Gastrocnemius medialis (tissue), 4 donors: ENCODE measurements around the gene PCSK4. TPM values are rescaled to one million over a fixed set of nuclear protein-coding genes. Genes with fewer than 3 reads are reported as not detected.

ENCODE experiments used
- ATAC-seq, 2 donors: fragments of 150-250 bp; one replicate each; pipeline ENCODE4 v1.9.1; 2016
- DNase-seq, 2 donors: peaks; one replicate each; pipeline ENCODE4 v3.0.0-alpha.2; 2019
- H3K27ac ChIP-seq, 4 donors: fragments of 200-600 bp; sonication (generic); 1 replicate in 1 of 4; 2 replicates in 3 of 4; pipeline ENCODE4 v1.5.1; 2016 to 2018; ENCODE audit warnings: mild to moderate bottlenecking in 2 of 4, moderate library complexity in 1 of 4
- H3K27me3 ChIP-seq, 3 donors: fragments of 200-600 bp; sonication (generic) in 2 of 3; 1 replicate in 1 of 3; 2 replicates in 2 of 3; pipeline versions ENCODE4 v1.5.1 to v1.6.0; 2016 to 2019; ENCODE audit warnings: mild to moderate bottlenecking in 1 of 3, moderate library complexity in 1 of 3
- H3K36me3 ChIP-seq, 2 donors: fragments of 200-600 bp; sonication (generic) in 1 of 2; one replicate each; pipeline ENCODE4 v1.5.1; 2017 to 2018
- H3K4me1 ChIP-seq, 2 donors: fragments of 200-600 bp; sonication (generic) in 1 of 2; one replicate each; pipeline ENCODE4 v1.5.1; 2016 to 2017; ENCODE audit warnings: mild to moderate bottlenecking in 2 of 2
- H3K4me3 ChIP-seq, 4 donors: fragments of 200-600 bp; sonication (generic) in 3 of 4; 1 replicate in 1 of 4; 2 replicates in 3 of 4; pipeline ENCODE4 v1.5.1; 2016 to 2019; ENCODE audit warnings: mild to moderate bottlenecking in 2 of 4
- H3K9me3 ChIP-seq, 3 donors: fragments of 200-600 bp; sonication (generic) in 2 of 3; 1 replicate in 1 of 3; 2 replicates in 2 of 3; pipeline ENCODE4 v1.5.1; 2016 to 2019
- POLR2A ChIP-seq, 2 donors: fragments of 450-650 bp; IDR thresholded peaks; one replicate each; pipeline ENCODE4 v1.6.1; 2017; ENCODE audit warnings: antibody characterized with exemption in 2 of 2, mild to moderate bottlenecking in 2 of 2, moderate library complexity in 2 of 2
- in situ Hi-C, 4 donors: fragments of 200-750 bp; cut with MboI; loops; one replicate each; pipeline versions ENCODE4 v1.15.0 to v1.8.0; 2017; ENCODE audit warnings: low sequenced_read_pairs in 4 of 4
- intact Hi-C: fragments of 100-400 bp; cut with DNase I; formaldehyde crosslinking; loops from one replicate; pipeline ENCODE4 v1.15.1; 2023; ENCODE audit warnings: low total_unique reads
- total RNA-seq, 4 donors: library from RNA; depleted of rRNA; stranded (reverse); fragments of >200 nt; gene quantifications; one replicate each; pipeline versions ENCODE4 v1.1.0 to v1.2.3, GENCODE V29; 2016
- TF ChIP-seq, protein P1 (sequence below), 5 experiments: fragments of 450-650 bp in 3 of 5; fragments of 200-600 bp in 2 of 5; sonication (generic) in 2 of 5; IDR thresholded peaks in 4 of 5; conservative IDR thresholded peaks in 1 of 5; 1 replicate in 4 of 5; 2 replicates in 1 of 5; pipeline ENCODE4 v1.5.1; 2016 to 2019; ENCODE audit warnings: antibody characterized with exemption in 5 of 5, mild to moderate bottlenecking in 3 of 5, moderate library complexity in 3 of 5

PCSK4 gene
- total RNA-seq, 4 donors from 2014 or later: 0.12 to 0.60 (median 0.37) TPM

DNA sequence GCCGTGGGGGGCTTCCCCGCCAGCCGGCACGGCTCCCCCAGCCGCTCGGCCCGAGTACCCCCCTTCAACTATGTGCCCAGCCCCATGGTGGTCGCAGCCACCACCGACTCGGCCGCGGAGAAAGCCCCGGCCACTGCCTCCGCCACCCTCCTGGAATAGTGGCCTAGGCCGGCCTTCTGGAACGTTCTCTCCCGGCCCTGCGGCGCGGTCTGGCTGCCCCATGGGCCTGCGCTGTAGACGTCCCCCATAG, 20.2 kb downstream of the PCSK4 start:
- Histone ChIP-seq H3K36me3 (no peaks in the 10 kb centered on the region), H3K9me3 (no peaks in the 10 kb centered on the region), H3K27me3 (peaks cover 72 to 78% (median 74%) of the 10 kb centered on the region in 3 donors), H3K4me3 (peak overlapping the region; percentile 26 to 52 (median 42)), H3K27ac (no peak overlapping the region), H3K4me1 (peaks cover 11 to 49% of the 10 kb centered on the region in 2 donors)
- intact Hi-C loops (no loop called here), in situ Hi-C loops (no loop called here)
- ATAC-seq: no peak
- no peak for DNase-seq
- TF ChIP-seq, protein P1, sequence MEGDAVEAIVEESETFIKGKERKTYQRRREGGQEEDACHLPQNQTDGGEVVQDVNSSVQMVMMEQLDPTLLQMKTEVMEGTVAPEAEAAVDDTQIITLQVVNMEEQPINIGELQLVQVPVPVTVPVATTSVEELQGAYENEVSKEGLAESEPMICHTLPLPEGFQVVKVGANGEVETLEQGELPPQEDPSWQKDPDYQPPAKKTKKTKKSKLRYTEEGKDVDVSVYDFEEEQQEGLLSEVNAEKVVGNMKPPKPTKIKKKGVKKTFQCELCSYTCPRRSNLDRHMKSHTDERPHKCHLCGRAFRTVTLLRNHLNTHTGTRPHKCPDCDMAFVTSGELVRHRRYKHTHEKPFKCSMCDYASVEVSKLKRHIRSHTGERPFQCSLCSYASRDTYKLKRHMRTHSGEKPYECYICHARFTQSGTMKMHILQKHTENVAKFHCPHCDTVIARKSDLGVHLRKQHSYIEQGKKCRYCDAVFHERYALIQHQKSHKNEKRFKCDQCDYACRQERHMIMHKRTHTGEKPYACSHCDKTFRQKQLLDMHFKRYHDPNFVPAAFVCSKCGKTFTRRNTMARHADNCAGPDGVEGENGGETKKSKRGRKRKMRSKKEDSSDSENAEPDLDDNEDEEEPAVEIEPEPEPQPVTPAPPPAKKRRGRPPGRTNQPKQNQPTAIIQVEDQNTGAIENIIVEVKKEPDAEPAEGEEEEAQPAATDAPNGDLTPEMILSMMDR (IDR thresholded peaks at IDR 0.05 in 4 of 5, conservative IDR thresholded peaks at IDR 0.05 in 1 of 5): no peak
- TF ChIP-seq POLR2A (IDR thresholded peaks at IDR 0.05): no peak

DNA sequence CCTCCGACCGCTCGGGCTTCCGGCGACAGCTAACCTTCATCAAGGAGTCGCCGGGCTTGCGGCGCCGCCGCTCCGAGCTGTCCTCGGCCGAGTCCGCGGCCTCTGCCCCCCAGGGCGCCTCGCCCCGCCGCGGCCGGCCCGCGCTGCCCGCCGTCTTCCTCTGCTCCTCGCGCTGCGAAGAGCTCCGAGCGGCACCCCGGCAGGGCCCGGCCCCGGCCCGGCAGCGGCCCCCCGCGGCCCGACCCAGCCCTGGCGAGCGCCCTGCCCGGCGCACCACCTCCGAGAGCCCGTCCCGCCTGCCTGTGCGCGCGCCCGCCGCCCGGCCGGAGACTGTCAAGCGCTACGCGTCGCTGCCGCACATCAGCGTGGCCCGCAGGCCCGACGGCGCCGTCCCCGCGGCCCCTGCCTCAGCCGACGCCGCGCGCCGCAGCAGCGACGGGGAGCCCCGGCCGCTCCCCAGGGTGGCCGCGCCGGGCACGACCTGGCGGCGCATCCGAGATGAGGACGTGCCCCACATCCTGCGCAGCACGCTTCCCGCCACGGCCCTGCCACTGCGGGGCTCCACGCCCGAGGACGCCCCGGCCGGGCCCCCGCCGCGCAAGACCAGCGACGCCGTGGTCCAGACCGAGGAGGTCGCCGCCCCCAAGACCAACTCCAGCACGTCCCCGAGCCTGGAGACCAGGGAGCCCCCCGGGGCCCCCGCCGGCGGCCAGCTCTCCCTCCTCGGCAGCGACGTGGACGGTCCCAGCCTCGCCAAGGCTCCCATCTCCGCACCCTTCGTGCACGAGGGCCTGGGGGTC, 20.7 kb downstream of the PCSK4 start:
- intact Hi-C loops: no loop called here
- no peaks in the 10 kb centered on the region for H3K9me3 ChIP-seq
- H3K27me3 ChIP-seq: peaks cover 77 to 78% (median 78%) of the 10 kb centered on the region in 3 donors
- ATAC-seq (no peak), DNase-seq (no peak)
- in situ Hi-C loops: no loop called here
- no peak for TF ChIP-seq POLR2A (IDR thresholded peaks at IDR 0.05)
- TF ChIP-seq, protein P1 (IDR thresholded peaks at IDR 0.05 in 4 of 5, conservative IDR thresholded peaks at IDR 0.05 in 1 of 5): no peak
- no peaks in the 10 kb centered on the region for H3K36me3 ChIP-seq
- peak overlapping the region; percentile 26 to 52 (median 42) for H3K4me3 ChIP-seq
- H3K27ac ChIP-seq: no peak overlapping the region
- H3K4me1 ChIP-seq: peaks cover 11 to 49% of the 10 kb centered on the region in 2 donors

DNA sequence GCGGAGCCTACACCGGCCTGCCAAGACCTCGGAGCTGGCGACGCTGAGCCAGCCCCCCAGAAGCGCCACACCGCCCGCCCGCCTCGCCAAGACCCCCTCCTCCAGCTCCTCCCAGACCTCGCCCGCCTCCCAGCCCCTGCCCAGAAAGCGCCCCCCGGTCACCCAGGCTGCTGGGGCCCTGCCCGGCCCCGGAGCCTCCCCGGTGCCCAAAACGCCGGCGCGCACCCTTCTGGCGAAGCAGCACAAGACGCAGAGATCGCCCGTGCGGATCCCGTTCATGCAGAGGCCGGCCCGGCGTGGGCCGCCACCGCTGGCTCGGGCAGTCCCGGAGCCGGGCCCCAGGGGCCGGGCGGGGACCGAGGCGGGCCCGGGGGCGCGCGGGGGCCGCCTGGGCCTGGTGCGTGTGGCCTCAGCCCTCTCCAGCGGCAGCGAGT, 21.3 kb downstream of the PCSK4 start:
- H3K4me1 ChIP-seq: peaks cover 11 to 44% of the 10 kb centered on the region in 2 donors
- intact Hi-C loops: no loop called here

DNA sequence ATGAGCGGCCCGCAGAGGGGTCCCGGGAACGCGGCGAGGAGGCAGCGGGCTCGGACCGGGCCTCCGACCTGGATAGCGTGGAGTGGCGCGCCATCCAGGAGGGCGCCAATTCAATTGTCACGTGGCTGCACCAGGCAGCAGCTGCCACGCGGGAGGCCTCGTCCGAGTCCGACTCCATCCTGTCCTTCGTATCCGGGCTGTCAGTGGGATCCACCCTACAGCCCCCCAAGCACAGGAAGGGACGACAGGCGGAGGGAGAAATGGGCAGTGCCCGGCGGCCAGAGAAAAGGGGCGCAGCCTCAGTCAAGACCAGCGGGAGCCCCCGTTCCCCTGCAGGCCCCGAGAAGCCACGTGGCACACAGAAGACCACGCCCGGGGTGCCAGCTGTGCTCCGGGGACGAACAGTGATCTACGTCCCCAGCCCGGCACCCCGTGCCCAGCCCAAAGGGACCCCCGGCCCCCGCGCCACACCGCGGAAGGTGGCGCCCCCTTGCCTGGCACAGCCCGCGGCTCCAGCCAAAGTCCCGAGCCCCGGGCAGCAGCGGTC, 21.8 kb downstream of the PCSK4 start:
- no peak for DNase-seq
- no peaks in the 10 kb centered on the region for H3K36me3 ChIP-seq
- no peak for TF ChIP-seq POLR2A (IDR thresholded peaks at IDR 0.05)
- TF ChIP-seq, protein P1 (IDR thresholded peaks at IDR 0.05 in 4 of 5, conservative IDR thresholded peaks at IDR 0.05 in 1 of 5): no peak
- H3K27ac ChIP-seq: no peak overlapping the region
- intact Hi-C loops: no loop called here
- peaks cover 75 to 76% (median 75%) of the 10 kb centered on the region in 3 donors for H3K27me3 ChIP-seq
- H3K4me1 ChIP-seq: peaks cover 11 to 44% of the 10 kb centered on the region in 2 donors
- ATAC-seq: no peak
- in situ Hi-C loops: no loop called here
- peak overlapping the region in 3 of 4 donors; percentile 5 to 28 (median 24) for H3K4me3 ChIP-seq
- no peaks in the 10 kb centered on the region for H3K9me3 ChIP-seq

More for the DNA sequence above, 21.3 kb downstream of the PCSK4 start:
- Histone ChIP-seq H3K4me3 (peak overlapping the region in 3 of 4 donors; percentile 5 to 28 (median 24)), H3K27me3 (peaks cover 79 to 80% (median 80%) of the 10 kb centered on the region in 3 donors), H3K27ac (no peak overlapping the region), H3K36me3 (no peaks in the 10 kb centered on the region), H3K9me3 (no peaks in the 10 kb centered on the region)
- ATAC-seq (no peak), DNase-seq (no peak)
- TF ChIP-seq POLR2A (IDR thresholded peaks at IDR 0.05): no peak
- TF ChIP-seq, protein P1 (IDR thresholded peaks at IDR 0.05 in 4 of 5, conservative IDR thresholded peaks at IDR 0.05 in 1 of 5): no peak
- in situ Hi-C loops: no loop called here
